Measurements from ENCODE around the gene ST8SIA5. TPM values are rescaled to one million over a fixed set of nuclear protein-coding genes. Genes with fewer than 3 reads are reported as not detected.

Gene ST8SIA5
- total and polyA plus RNA-seq, 9 of the 15 experiments (the other 6 are each of a cell fraction or from before 2014, with no cell fraction given), result 0.03 to 0.33 (median 0.06) TPM; not detected in 5

DNA sequence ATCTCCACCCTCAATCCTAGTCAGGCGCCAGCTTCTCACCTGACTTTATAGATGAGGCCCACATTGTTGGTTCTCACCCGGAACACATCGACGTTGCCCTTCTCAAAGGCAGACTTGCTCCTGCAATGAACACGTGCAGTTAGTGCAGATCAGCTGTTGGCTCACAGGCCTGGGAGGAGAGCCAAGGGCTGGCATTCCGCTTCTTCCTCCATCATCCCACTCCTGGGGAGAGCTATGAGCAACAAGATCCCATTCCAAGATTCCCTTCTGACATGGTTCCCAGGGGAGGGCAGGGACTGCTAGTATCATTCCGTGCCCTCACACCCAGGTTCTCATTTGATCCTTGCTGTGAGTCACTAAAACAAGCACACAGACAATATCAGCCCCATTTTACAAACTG lies 114.9 kb downstream of the ST8SIA5 start (continued):
- TF ChIP-seq, protein P1, sequence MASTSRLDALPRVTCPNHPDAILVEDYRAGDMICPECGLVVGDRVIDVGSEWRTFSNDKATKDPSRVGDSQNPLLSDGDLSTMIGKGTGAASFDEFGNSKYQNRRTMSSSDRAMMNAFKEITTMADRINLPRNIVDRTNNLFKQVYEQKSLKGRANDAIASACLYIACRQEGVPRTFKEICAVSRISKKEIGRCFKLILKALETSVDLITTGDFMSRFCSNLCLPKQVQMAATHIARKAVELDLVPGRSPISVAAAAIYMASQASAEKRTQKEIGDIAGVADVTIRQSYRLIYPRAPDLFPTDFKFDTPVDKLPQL (IDR thresholded peaks at IDR 0.05; ENCODE audit: extremely low read depth, insufficient read length), result no peak
- TF ChIP-seq SIN3A (IDR thresholded peaks at IDR 0.05; ENCODE audit: borderline replicate concordance in 2 of 2, control insufficient read depth in 1 of 2, low read depth in 2 of 2, low read length in 2 of 2), result no peak

DNA sequence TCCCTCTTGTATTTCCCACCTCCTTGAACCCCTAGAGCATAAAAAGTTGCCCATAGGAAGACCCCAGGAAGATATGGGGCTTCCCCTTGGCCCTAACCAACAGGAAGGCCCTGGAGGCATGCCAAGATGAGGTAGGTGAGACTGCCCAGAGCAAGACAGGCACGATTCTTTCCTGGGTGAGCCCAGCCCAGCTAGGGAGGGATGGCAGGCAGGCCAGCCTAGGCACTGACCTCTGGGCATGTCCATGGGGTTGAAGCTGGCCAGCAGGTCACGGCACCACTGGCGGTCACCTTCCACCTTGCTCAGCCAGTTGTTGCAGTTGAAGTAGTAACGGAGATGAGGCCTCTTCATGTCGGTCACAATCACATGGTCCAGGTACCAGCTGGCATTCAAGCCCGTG lies 117.5 kb downstream of the ST8SIA5 start:
- Histone ChIP-seq H3K36me3 (ENCODE audit: control insufficient read depth, insufficient read depth, low read length) (no peaks in the 10 kb centered on the region), H3K4me1 (replicated peaks in 1 of 2; ENCODE audit: control insufficient read depth in 2 of 2, insufficient read depth in 2 of 2, low read length in 2 of 2) (no peaks in the 10 kb centered on the region), H3K27ac (ENCODE audit: extremely low read depth, low read depth, low read length) (no peak overlapping the region), H2AFZ (ENCODE audit: low read depth, low read length) (no peak overlapping the region), H3K9me1 (ENCODE audit: control insufficient read depth, insufficient read depth, low read length) (no peaks in the 10 kb centered on the region), H3K4me3 (no peak overlapping the region), H3K9ac (ENCODE audit: insufficient read depth in 1 of 2, low read depth in 2 of 2, low read length in 2 of 2) (no peak overlapping the region), H3K4me2 (ENCODE audit: insufficient read depth, low read length) (no peak overlapping the region), H3K27me3 (ENCODE audit: control insufficient read depth in 2 of 2, insufficient read depth in 2 of 2, low read length in 2 of 2) (peaks cover 0 to 7% of the 10 kb centered on the region in 2 experiments; a peak in 1 of 5 replicates), H3K9me3 (replicated peaks; ENCODE audit: control insufficient read depth, insufficient read depth, low read depth, low read length) (no peaks in the 10 kb centered on the region), H4K20me1 (replicated peaks; ENCODE audit: control insufficient read depth, insufficient read depth, low read length) (no peaks in the 10 kb centered on the region), H3K79me2 (ENCODE audit: control insufficient read depth, insufficient read depth, low read length) (no peaks in the 10 kb centered on the region)
- no peak for FAIRE-seq
- in situ Hi-C loops (cut with MboI) (no loop called here), intact Hi-C loops (cut with micrococcal nuclease) (no loop called here)
- no peak for TF ChIP-seq NFXL1 (CRISPR knock-in tag; IDR thresholded peaks at IDR 0.05)
- no peak for TF ChIP-seq WHSC1 (IDR thresholded peaks at IDR 0.05; ENCODE audit: low read length)
- TF ChIP-seq, protein P2, sequence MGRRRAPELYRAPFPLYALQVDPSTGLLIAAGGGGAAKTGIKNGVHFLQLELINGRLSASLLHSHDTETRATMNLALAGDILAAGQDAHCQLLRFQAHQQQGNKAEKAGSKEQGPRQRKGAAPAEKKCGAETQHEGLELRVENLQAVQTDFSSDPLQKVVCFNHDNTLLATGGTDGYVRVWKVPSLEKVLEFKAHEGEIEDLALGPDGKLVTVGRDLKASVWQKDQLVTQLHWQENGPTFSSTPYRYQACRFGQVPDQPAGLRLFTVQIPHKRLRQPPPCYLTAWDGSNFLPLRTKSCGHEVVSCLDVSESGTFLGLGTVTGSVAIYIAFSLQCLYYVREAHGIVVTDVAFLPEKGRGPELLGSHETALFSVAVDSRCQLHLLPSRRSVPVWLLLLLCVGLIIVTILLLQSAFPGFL (CRISPR knock-in tag; IDR thresholded peaks at IDR 0.05), result no peak
- TF ChIP-seq CC2D1A (IDR thresholded peaks at IDR 0.05), result no peak
- TF ChIP-seq SMARCC2 (IDR thresholded peaks at IDR 0.05; ENCODE audit: low read depth), result no peak
- no peak for TF ChIP-seq ZNF436 (CRISPR knock-in tag; IDR thresholded peaks at IDR 0.05)
- no peak for TF ChIP-seq ZNF57 (CRISPR knock-in tag; IDR thresholded peaks at IDR 0.05)
- 1% methylated on average over 6 of the region's 6 CpGs for WGBS (ENCODE audit: insufficient coverage, low coverage, missing lambda C conversion rate)
- BruUV-seq (replicated peaks), result no TSS peak
- ChIA-PET CTCF (ENCODE audit: low intra/inter-chr PET ratio) (no interaction called here), POLR2A (interaction anchor here (0.6 kb wide), 2 partner anchors 17 to 19 kb away, joined by 3 read pairs; no protein-coding TSS in a partner anchor)
- no peak for DNase-seq (ENCODE audit: extremely low read depth in 1 of 4, low spot score in 3 of 4)
- ATAC-seq, result no peak
